HG03066 (cell line): ENCODE data around the gene PADI1.

Experiments
- ATAC-seq: cut with Tn5 transposase; IDR thresholded peaks from one replicate; pipeline ENCODE4 v1.9.1; 2021; ENCODE audit warnings: low read depth; ENCODE audit not compliant: unreplicated experiment

PADI1 gene

GRCh38 chr1:17213782-17214148 is 8.8 kb downstream of the PADI1 start:
- no peak for ATAC-seq

GRCh38 chr1:17214876-17215544 is 10.1 kb downstream of the PADI1 start:
- no peak for ATAC-seq

GRCh38 chr1:17215545-17215890 is 10.6 kb downstream of the PADI1 start:
- ATAC-seq: no peak

- ATAC-seq: no peak
These were observed 11.2 kb downstream of the PADI1 start for GRCh38 chr1:17216078-17216477.

GRCh38 chr1:17217607-17218006 is 12.7 kb downstream of the PADI1 start:
- ATAC-seq: no peak

- no peak for ATAC-seq
These were observed 14.0 kb downstream of the PADI1 start for GRCh38 chr1:17218939-17219338.

GRCh38 chr1:17220287-17220686 is 15.4 kb downstream of the PADI1 start:
- no peak for ATAC-seq

- no peak for ATAC-seq
These were observed 17.6 kb downstream of the PADI1 start for GRCh38 chr1:17222557-17222956.

GRCh38 chr1:17224434-17224833 is 19.5 kb downstream of the PADI1 start:
- no peak for ATAC-seq

GRCh38 chr1:17225140-17225539 is 20.2 kb downstream of the PADI1 start:
- ATAC-seq: no peak

- ATAC-seq: no peak
These were observed 22.5 kb downstream of the PADI1 start for GRCh38 chr1:17227358-17227915.

GRCh38 chr1:17228619-17229018 is 23.7 kb downstream of the PADI1 start:
- no peak for ATAC-seq

- no peak for ATAC-seq
These were observed 24.5 kb downstream of the PADI1 start for GRCh38 chr1:17229379-17229778.

- ATAC-seq: no peak
These were observed 25.2 kb downstream of the PADI1 start for GRCh38 chr1:17230106-17230505.

- ATAC-seq: no peak
These were observed 25.9 kb downstream of the PADI1 start for GRCh38 chr1:17230671-17231310.

GRCh38 chr1:17232759-17233661 is 28.1 kb downstream of the PADI1 start:
- ATAC-seq: no peak

GRCh38 chr1:17233675-17234320 is 28.9 kb downstream of the PADI1 start:
- ATAC-seq: no peak

GRCh38 chr1:17234405-17234804 is 29.5 kb downstream of the PADI1 start:
- ATAC-seq: no peak

- ATAC-seq: no peak
These were observed 30.4 kb downstream of the PADI1 start for GRCh38 chr1:17235135-17235885.
